ENCODE data around the gene TFPI2. TPM values are rescaled to one million over a fixed set of nuclear protein-coding genes. Genes with fewer than 3 reads are reported as not detected.

TFPI2 gene
- total RNA-seq, 1 donor from 2014 or later, result 33.7 TPM

GRCh38 chr7:93897680-93898079, 7.1 kb upstream of the TFPI2 start:
- TF ChIP-seq, protein P1, sequence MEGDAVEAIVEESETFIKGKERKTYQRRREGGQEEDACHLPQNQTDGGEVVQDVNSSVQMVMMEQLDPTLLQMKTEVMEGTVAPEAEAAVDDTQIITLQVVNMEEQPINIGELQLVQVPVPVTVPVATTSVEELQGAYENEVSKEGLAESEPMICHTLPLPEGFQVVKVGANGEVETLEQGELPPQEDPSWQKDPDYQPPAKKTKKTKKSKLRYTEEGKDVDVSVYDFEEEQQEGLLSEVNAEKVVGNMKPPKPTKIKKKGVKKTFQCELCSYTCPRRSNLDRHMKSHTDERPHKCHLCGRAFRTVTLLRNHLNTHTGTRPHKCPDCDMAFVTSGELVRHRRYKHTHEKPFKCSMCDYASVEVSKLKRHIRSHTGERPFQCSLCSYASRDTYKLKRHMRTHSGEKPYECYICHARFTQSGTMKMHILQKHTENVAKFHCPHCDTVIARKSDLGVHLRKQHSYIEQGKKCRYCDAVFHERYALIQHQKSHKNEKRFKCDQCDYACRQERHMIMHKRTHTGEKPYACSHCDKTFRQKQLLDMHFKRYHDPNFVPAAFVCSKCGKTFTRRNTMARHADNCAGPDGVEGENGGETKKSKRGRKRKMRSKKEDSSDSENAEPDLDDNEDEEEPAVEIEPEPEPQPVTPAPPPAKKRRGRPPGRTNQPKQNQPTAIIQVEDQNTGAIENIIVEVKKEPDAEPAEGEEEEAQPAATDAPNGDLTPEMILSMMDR (IDR thresholded peaks at IDR 0.05; ENCODE audit: insufficient read depth, low read length, poor library complexity, severe bottlenecking), result no peak
- Histone ChIP-seq H3K4me3 (ENCODE audit: low read depth, low read length) (no peak overlapping the region), H3K27me3 (ENCODE audit: control insufficient read depth, insufficient read depth, low read length) (no peaks in the 10 kb centered on the region), H3K36me3 (ENCODE audit: control insufficient read depth, insufficient read depth, low read length) (no peaks in the 10 kb centered on the region)
- no peak for DNase-seq (ENCODE audit: low read depth)

DNA sequence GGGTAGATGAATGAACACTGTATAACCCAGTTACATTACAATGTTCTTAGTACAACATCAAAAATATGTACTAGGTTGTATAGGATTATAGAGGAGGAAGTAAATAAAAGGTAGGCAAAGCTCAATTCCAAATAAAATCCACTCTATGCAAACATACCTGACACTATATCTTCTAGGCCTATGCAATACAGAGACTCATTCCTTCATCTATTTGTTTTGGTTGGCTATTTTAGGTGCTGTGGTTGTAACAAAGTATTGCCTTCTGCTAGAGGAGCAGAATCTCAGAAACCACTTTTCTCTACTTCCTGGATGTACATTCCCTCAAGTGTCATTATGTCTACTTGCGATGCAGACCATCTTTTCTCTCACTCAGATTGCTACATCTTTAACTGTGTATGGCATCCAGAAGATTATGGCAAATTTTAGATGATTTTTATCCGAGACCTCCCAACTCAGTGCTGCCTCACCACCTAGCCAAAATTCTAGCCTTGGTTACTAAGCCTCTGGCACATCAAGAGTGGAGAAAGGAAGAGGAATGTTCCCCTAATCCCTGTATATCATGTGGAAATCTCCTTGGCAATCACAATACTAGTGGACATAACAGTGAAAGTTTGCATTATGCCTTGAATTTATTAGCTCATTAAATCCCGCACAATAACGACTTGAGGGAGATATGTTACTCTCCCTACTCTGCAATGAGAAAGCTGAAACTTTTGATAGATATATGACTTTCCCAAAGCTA, 5.5 kb upstream of the TFPI2 start:
- DNase-seq (ENCODE audit: low read depth), result no peak
- H3K27me3 ChIP-seq (ENCODE audit: control insufficient read depth, insufficient read depth, low read length), result no peaks in the 10 kb centered on the region
- no peak overlapping the region for H3K4me3 ChIP-seq (ENCODE audit: low read depth, low read length)
- TF ChIP-seq, protein P1 (IDR thresholded peaks at IDR 0.05; ENCODE audit: insufficient read depth, low read length, poor library complexity, severe bottlenecking), result no peak
- no peaks in the 10 kb centered on the region for H3K36me3 ChIP-seq (ENCODE audit: control insufficient read depth, insufficient read depth, low read length)

GRCh38 chr7:93894966-93895640, 4.5 kb upstream of the TFPI2 start:
- no peaks in the 10 kb centered on the region for H3K27me3 ChIP-seq (ENCODE audit: control insufficient read depth, insufficient read depth, low read length)
- DNase-seq (ENCODE audit: low read depth), result no peak
- H3K4me3 ChIP-seq (ENCODE audit: low read depth, low read length), result no peak overlapping the region
- no peaks in the 10 kb centered on the region for H3K36me3 ChIP-seq (ENCODE audit: control insufficient read depth, insufficient read depth, low read length)
- TF ChIP-seq, protein P1 (IDR thresholded peaks at IDR 0.05; ENCODE audit: insufficient read depth, low read length, poor library complexity, severe bottlenecking), result no peak

DNA sequence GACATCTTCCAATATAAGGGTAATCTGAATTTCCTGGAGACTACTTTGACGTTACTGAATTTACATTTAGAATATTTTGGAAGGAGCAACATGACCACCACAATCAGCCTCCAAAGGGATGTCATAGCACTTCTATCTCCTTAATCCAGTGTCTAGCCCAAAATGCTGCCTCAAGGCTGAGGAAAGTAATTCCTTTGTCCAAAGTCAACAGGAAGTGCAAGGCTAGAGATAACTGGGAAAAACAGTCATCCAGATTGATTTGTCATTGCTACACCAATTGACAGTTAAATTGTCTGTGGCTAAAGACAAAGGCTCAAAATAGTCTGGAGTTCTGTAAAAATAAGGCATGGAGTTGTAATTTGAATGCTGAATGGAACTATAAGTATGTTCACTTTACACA, 3.9 kb upstream of the TFPI2 start:
- no peak overlapping the region for H3K4me3 ChIP-seq (ENCODE audit: low read depth, low read length)
- H3K27me3 ChIP-seq (ENCODE audit: control insufficient read depth, insufficient read depth, low read length), result no peaks in the 10 kb centered on the region
- no peak for DNase-seq (ENCODE audit: low read depth)
- no peaks in the 10 kb centered on the region for H3K36me3 ChIP-seq (ENCODE audit: control insufficient read depth, insufficient read depth, low read length)
- TF ChIP-seq, protein P1 (IDR thresholded peaks at IDR 0.05; ENCODE audit: insufficient read depth, low read length, poor library complexity, severe bottlenecking), result no peak

DNA sequence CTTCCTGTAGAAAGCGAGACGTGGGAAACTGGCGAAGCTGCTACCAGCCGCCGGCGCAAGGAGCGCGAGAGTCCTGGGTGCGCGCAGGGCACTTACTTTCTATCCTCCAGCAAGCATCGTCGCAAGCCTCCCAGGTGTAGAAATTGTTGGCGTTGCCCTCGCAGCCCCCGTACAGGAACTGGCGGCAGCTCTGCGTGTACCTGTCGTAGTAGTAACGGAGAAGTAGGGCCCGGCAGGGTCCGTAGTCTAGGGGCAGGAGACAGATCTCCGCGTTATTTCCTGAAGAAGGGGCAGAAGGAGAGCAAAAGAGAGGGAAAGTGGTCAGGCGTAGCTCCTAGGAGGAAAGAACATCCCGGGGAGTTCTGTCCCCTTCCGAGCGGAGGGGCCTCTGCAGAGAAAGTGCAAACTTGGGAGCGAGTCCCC, 501 bp downstream of the TFPI2 start:
- no peak for DNase-seq (ENCODE audit: low read depth)
- H3K27me3 ChIP-seq (ENCODE audit: control insufficient read depth, insufficient read depth, low read length), result no peaks in the 10 kb centered on the region
- TF ChIP-seq, protein P1 (IDR thresholded peaks at IDR 0.05; ENCODE audit: insufficient read depth, low read length, poor library complexity, severe bottlenecking), result peak; percentile 5
- no peaks in the 10 kb centered on the region for H3K36me3 ChIP-seq (ENCODE audit: control insufficient read depth, insufficient read depth, low read length)
- H3K4me3 ChIP-seq (ENCODE audit: low read depth, low read length), result peak overlapping the region; percentile 89
